ENCODE data around the gene WNT1. TPM values are rescaled to one million over a fixed set of nuclear protein-coding genes. Genes with fewer than 3 reads are reported as not detected.

The WNT1 gene
- polyA plus RNA-seq, 3 donors = not detected

Other genes with a start within 250 kb of the WNT1 start
- gene ADCY6, start 189.2 kb upstream of the WNT1 start, polyA plus RNA-seq (ENCODE audit: insufficient read length in 3 of 3) = 100 to 1,000 TPM in 1 of 3 donors, 10 to 100 TPM in 2; 77.3 to 101 (median 96.1) TPM
- gene CACNB3, start 159.8 kb upstream of the WNT1 start, polyA plus RNA-seq (ENCODE audit: insufficient read length in 3 of 3) = 10 to 100 TPM; 49.7 to 60.4 (median 56.8) TPM
- gene DDX23, start 126.2 kb upstream of the WNT1 start, polyA plus RNA-seq (ENCODE audit: insufficient read length in 3 of 3) = 100 to 1,000 TPM in 2 of 3 donors, 10 to 100 TPM in 1; 97.2 to 102 (median 100) TPM
- 1 to 10 TPM; 2.4 to 2.8 (median 2.6) TPM for gene RND1, start 112.5 kb upstream of the WNT1 start, polyA plus RNA-seq (ENCODE audit: insufficient read length in 3 of 3)
- gene FKBP11, start 52.8 kb upstream of the WNT1 start, polyA plus RNA-seq (ENCODE audit: insufficient read length in 3 of 3) = 10 to 100 TPM; 16.2 to 18.9 (median 18.6) TPM
- gene ARF3, start 20.8 kb upstream of the WNT1 start, polyA plus RNA-seq (ENCODE audit: insufficient read length in 3 of 3) = 100 to 1,000 TPM; 124 to 132 (median 130) TPM
- gene WNT10B, start 6.6 kb upstream of the WNT1 start, polyA plus RNA-seq (ENCODE audit: insufficient read length in 3 of 3) = under 1 TPM in 2 of 3 donors, not detected in 1; 0.08 to 0.33 TPM
- 10 to 100 TPM; 75.3 to 85.3 (median 78.9) TPM for gene DDN, start 21.1 kb downstream of the WNT1 start, polyA plus RNA-seq (ENCODE audit: insufficient read length in 3 of 3)
- 10 to 100 TPM; 76.4 to 87.5 (median 80.4) TPM for gene PRKAG1, start 40.5 kb downstream of the WNT1 start, polyA plus RNA-seq (ENCODE audit: insufficient read length in 3 of 3)
- gene KMT2D, start 82.5 kb downstream of the WNT1 start, polyA plus RNA-seq (ENCODE audit: insufficient read length in 3 of 3) = 10 to 100 TPM; 44.6 to 67.6 (median 57.7) TPM
- gene RHEBL1, start 91.7 kb downstream of the WNT1 start, polyA plus RNA-seq (ENCODE audit: insufficient read length in 3 of 3) = 1 to 10 TPM; 1.6 to 2.2 (median 2.1) TPM
- under 1 TPM; 0.26 to 0.56 (median 0.44) TPM for gene DHH, start 116.5 kb downstream of the WNT1 start, polyA plus RNA-seq (ENCODE audit: insufficient read length in 3 of 3)
- gene LMBR1L, start 132.5 kb downstream of the WNT1 start, polyA plus RNA-seq (ENCODE audit: insufficient read length in 3 of 3) = 100 to 1,000 TPM in 1 of 3 donors, 10 to 100 TPM in 2; 72.3 to 116 (median 76.4) TPM
- 1,000 to 10,000 TPM in 2 of 3 donors, 100 to 1,000 TPM in 1; 920 to 1,214 (median 1,042) TPM for gene TUBA1B, start 153.1 kb downstream of the WNT1 start, polyA plus RNA-seq (ENCODE audit: insufficient read length in 3 of 3)
- 100 to 1,000 TPM; 362 to 473 (median 423) TPM for gene TUBA1A, start 210.8 kb downstream of the WNT1 start, polyA plus RNA-seq (ENCODE audit: insufficient read length in 3 of 3)

All from renal cortex interstitium (tissue), 3 donors.